Measurements from ENCODE around the gene LRRC17. TPM values are rescaled to one million over a fixed set of nuclear protein-coding genes. Genes with fewer than 3 reads are reported as not detected.
A peak's percentile ranks its signal among the peaks of the same experiment; 100 is the strongest.

LRRC17 gene
- total and polyA plus RNA-seq, 9 of the 15 experiments (the other 6 are each of a cell fraction or from before 2014, with no cell fraction given), result 0.03 to 0.18 (median 0.12) TPM; not detected in 5

DNA sequence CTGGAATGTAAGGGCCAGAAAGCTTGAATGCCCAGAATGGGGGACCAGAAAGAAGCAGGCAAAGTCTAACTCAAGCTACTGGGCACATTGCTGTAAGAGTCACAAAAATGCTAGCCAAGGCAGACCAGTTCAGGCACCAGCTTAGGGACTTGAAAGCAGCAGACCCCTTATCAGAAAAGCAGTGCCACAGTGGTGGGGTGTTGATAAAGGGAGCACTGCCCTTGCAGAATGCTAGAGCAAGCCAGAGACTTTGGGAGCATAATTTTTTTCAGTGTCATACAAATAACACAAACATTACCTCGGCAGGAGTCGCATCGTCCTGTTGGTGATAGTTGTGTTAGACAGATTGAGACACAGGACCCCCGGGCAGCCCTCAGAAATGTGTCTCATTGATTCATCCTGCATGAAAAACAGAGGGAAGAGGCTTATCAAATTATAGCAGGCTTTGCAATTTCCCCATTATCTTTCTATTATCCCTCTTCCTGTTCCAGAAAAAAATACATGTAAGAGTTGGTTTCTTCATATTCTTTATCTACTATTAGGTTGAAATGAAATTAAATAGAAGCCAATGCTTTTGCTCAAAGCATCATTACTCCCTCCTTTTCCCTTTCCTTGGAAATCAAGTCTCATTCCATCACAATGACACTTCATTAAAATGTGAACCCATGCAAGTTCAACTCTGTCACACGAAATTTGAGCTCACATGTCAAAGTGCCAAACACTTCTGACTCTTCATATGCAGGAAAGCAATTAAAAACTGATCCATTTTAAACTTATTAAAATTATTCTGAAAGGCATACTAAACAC is 13.4 kb downstream of the LRRC17 start (continued):
- TF ChIP-seq, protein P1, sequence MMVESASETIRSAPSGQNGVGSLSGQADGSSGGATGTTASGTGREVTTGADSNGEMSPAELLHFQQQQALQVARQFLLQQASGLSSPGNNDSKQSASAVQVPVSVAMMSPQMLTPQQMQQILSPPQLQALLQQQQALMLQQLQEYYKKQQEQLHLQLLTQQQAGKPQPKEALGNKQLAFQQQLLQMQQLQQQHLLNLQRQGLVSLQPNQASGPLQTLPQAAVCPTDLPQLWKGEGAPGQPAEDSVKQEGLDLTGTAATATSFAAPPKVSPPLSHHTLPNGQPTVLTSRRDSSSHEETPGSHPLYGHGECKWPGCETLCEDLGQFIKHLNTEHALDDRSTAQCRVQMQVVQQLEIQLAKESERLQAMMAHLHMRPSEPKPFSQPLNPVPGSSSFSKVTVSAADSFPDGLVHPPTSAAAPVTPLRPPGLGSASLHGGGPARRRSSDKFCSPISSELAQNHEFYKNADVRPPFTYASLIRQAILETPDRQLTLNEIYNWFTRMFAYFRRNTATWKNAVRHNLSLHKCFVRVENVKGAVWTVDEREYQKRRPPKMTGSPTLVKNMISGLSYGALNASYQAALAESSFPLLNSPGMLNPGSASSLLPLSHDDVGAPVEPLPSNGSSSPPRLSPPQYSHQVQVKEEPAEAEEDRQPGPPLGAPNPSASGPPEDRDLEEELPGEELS (CRISPR knock-in tag; IDR thresholded peaks at IDR 0.05; ENCODE audit: borderline replicate concordance), result no peak
- no peak for TF ChIP-seq ELF2 (CRISPR knock-in tag; IDR thresholded peaks at IDR 0.05)
- TF ChIP-seq ZNF12 (CRISPR knock-in tag; IDR thresholded peaks at IDR 0.05), result no peak
- peak; percentile 22; the same call in 1 of the 2 replicates for TF ChIP-seq NCOR1 (IDR thresholded peaks at IDR 0.05)
- TF ChIP-seq ZNF696 (CRISPR knock-in tag; conservative IDR thresholded peaks at IDR 0.05), result no peak
- TF ChIP-seq, protein P2, sequence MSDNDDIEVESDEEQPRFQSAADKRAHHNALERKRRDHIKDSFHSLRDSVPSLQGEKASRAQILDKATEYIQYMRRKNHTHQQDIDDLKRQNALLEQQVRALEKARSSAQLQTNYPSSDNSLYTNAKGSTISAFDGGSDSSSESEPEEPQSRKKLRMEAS (CRISPR knock-in tag; IDR thresholded peaks at IDR 0.05), result no peak
- TF ChIP-seq ZNF717 (CRISPR knock-in tag; IDR thresholded peaks at IDR 0.05), result no peak
- TF ChIP-seq ARID1B (IDR thresholded peaks at IDR 0.05), result 0 out of 2 replicates have a peak, but pooled peaks have one; percentile 39
- TF ChIP-seq, protein P3, sequence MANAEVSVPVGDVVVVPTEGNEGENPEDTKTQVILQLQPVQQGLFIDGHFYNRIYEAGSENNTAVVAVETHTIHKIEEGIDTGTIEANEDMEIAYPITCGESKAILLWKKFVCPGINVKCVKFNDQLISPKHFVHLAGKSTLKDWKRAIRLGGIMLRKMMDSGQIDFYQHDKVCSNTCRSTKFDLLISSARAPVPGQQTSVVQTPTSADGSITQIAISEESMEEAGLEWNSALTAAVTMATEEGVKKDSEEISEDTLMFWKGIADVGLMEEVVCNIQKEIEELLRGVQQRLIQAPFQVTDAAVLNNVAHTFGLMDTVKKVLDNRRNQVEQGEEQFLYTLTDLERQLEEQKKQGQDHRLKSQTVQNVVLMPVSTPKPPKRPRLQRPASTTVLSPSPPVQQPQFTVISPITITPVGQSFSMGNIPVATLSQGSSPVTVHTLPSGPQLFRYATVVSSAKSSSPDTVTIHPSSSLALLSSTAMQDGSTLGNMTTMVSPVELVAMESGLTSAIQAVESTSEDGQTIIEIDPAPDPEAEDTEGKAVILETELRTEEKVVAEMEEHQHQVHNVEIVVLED (CRISPR knock-in tag; IDR thresholded peaks at IDR 0.05), result no peak
- TF ChIP-seq ZNF224 (CRISPR knock-in tag; IDR thresholded peaks at IDR 0.05), result no peak
- no peak for TF ChIP-seq COPS2 (conservative IDR thresholded peaks at IDR 0.05)
- TF ChIP-seq MYC (IDR thresholded peaks at IDR 0.05; ENCODE audit: low read depth, low read length), result no peak
- TF ChIP-seq MYC (CRISPR knock-in tag; IDR thresholded peaks at IDR 0.05; ENCODE audit: borderline replicate concordance, low read depth), result no peak
